ENCODE measurements around the gene NPIPB6.

Gene NPIPB6

DNA sequence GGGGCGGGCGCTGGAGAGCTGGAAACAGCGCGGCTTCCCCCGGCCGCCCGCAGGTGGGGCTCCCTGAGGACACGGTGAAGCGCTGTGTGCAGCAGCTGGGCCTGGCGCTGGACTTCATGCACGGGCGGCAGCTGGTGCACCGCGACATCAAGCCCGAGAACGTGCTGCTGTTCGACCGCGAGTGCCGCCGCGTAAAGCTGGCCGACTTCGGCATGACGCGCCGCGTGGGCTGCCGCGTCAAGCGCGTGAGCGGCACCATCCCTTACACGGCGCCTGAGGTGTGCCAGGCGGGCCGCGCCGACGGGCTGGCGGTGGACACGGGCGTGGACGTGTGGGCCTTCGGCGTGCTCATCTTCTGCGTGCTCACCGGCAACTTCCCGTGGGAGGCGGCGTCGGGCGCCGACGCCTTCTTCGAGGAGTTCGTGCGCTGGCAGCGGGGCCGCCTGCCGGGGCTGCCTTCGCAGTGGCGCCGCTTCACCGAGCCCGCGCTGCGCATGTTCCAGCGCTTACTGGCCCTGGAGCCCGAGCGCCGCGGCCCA lies 43.2 kb downstream of the NPIPB6 start:
- Histone ChIP-seq H3K9me3 (ENCODE audit: control insufficient read depth, insufficient read depth, low read depth, low read length) (no peaks in the 10 kb centered on the region), H3K36me3 (ENCODE audit: control insufficient read depth in 2 of 2, insufficient read depth in 1 of 2, low read length in 2 of 2) (peaks cover 0 to 10% of the 10 kb centered on the region in 2 experiments; a peak in 1 of 3 replicates), H3K4me3 (ENCODE audit: low read depth, low read length) (no peak overlapping the region), H3K27ac (ENCODE audit: extremely low read depth, low read depth, low read length) (no peak overlapping the region), H3K4me1 (ENCODE audit: control insufficient read depth, insufficient read depth, low read length) (no peaks in the 10 kb centered on the region)
- CTCF ChIA-PET: interaction anchor here (11.7 kb wide), 1 partner anchor 40 kb away, joined by 125 read pairs; no protein-coding TSS in a partner anchor
- TF ChIP-seq ZNF239 (tag by site-specific recombination; IDR thresholded peaks at IDR 0.05) (no peak), ZNF324 (tag by site-specific recombination; IDR thresholded peaks at IDR 0.05) (no peak)
- POLR2A ChIA-PET: interaction anchor here (0.8 kb wide), 1 partner anchor 995 kb away, joined by 4 read pairs; no protein-coding TSS in a partner anchor

DNA sequence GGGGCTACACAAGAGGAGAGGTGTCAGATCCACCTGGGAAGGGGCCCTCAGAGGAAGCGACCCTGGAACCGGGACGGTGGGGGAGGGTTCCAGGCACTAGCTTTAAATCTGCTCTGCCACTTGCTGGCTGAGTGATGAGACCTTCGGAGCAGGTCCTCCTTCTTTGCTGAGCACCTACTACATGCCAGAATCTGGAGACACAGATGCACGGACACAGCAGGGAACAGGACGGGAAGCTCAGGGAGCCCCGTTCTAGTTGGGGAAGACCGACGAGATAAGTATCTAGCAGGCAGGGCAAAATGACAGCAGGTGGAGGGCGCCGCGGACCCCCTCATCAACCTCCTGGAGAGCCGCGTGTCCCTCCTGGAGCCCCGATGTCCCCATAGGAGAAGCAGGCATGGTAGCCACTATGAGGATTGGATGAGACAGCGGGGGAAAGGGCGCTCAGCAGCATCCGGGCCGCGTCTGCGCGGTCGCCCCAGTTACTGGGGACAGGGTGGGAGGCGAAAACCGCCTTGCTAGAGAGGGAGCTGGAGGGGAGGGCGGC lies 43.8 kb downstream of the NPIPB6 start:
- CTCF ChIA-PET: interaction anchor here (1.1 to 11.7 kb wide), 3 partner anchors 15 to 39 kb away, joined by 3 to 125 read pairs (median 15); no protein-coding TSS in a partner anchor

DNA sequence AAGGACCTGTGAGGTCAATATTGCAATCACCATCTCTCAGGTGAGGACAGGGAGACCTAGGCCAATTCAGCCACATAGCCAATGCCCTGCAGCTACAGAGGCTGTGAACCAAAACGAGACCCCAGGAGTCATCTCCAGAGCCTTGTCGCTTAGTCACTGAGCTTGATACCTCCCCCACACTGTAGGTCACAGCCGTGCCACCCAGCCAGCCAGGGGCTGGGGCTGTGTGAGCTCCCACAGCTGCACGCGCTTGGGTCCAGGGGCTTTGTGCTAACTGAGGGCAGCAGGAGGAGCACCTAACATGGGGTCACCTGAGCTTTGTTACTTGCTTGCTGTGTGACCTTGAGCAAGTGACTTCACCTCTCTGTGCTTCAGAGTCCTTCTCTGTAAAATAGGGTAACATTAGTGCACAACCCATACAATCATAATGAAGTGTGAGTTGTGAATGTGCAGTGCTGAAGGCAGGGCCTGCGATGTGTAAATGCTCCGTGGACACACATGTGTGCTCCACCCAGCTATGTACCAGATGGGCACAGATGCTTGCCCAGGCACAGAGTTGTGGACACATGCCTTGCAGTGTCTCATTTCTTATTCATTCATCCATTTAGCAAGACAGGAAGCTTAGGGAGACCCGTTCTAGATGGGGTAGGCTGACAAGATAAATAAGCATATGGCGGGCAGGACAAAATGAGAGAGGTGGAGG lies 45.1 kb downstream of the NPIPB6 start:
- POLR2A ChIA-PET: no interaction called here
- H3K4me3 ChIP-seq (ENCODE audit: low read depth, low read length): no peak overlapping the region
- TF ChIP-seq ZNF394 (tag by site-specific recombination; IDR thresholded peaks at IDR 0.05; ENCODE audit: borderline replicate concordance): no peak
- no peak for TF ChIP-seq ZNF248 (tag by site-specific recombination; IDR thresholded peaks at IDR 0.05)
- TF ChIP-seq ZNF792 (tag by site-specific recombination; IDR thresholded peaks at IDR 0.05): no peak
- TF ChIP-seq ZNF768 (tag by site-specific recombination; IDR thresholded peaks at IDR 0.05): peak; percentile 85
- no peaks in the 10 kb centered on the region for H3K4me1 ChIP-seq (ENCODE audit: control insufficient read depth, insufficient read depth, low read length)
- CTCF ChIA-PET: interaction anchor here (1.0 to 11.7 kb wide), 8 partner anchors 9 to 297 kb away, joined by 3 to 125 read pairs (median 10); no protein-coding TSS in a partner anchor
- H3K27ac ChIP-seq (ENCODE audit: extremely low read depth, low read depth, low read length): no peak overlapping the region
- peaks cover 0 to 10% of the 10 kb centered on the region in 2 experiments; a peak in 1 of 3 replicates for H3K36me3 ChIP-seq (ENCODE audit: control insufficient read depth in 2 of 2, insufficient read depth in 1 of 2, low read length in 2 of 2)
- H3K9me3 ChIP-seq (ENCODE audit: control insufficient read depth, insufficient read depth, low read depth, low read length): no peaks in the 10 kb centered on the region

More for the DNA sequence above, 43.8 kb downstream of the NPIPB6 start:
- Histone ChIP-seq H3K4me1 (ENCODE audit: control insufficient read depth, insufficient read depth, low read length) (no peaks in the 10 kb centered on the region), H3K9me3 (ENCODE audit: control insufficient read depth, insufficient read depth, low read depth, low read length) (no peaks in the 10 kb centered on the region), H3K4me3 (ENCODE audit: low read depth, low read length) (no peak overlapping the region), H3K36me3 (ENCODE audit: control insufficient read depth in 2 of 2, insufficient read depth in 1 of 2, low read length in 2 of 2) (peaks cover 0 to 10% of the 10 kb centered on the region in 2 experiments; a peak in 1 of 3 replicates), H3K27ac (ENCODE audit: extremely low read depth, low read depth, low read length) (no peak overlapping the region)
- TF ChIP-seq ZNF664 (tag by site-specific recombination; IDR thresholded peaks at IDR 0.05) (peak; percentile 94), ZFP69B (tag by site-specific recombination; IDR thresholded peaks at IDR 0.05) (no peak)
- POLR2A ChIA-PET: interaction anchor here (0.8 kb wide), 1 partner anchor 995 kb away, joined by 4 read pairs; no protein-coding TSS in a partner anchor

DNA sequence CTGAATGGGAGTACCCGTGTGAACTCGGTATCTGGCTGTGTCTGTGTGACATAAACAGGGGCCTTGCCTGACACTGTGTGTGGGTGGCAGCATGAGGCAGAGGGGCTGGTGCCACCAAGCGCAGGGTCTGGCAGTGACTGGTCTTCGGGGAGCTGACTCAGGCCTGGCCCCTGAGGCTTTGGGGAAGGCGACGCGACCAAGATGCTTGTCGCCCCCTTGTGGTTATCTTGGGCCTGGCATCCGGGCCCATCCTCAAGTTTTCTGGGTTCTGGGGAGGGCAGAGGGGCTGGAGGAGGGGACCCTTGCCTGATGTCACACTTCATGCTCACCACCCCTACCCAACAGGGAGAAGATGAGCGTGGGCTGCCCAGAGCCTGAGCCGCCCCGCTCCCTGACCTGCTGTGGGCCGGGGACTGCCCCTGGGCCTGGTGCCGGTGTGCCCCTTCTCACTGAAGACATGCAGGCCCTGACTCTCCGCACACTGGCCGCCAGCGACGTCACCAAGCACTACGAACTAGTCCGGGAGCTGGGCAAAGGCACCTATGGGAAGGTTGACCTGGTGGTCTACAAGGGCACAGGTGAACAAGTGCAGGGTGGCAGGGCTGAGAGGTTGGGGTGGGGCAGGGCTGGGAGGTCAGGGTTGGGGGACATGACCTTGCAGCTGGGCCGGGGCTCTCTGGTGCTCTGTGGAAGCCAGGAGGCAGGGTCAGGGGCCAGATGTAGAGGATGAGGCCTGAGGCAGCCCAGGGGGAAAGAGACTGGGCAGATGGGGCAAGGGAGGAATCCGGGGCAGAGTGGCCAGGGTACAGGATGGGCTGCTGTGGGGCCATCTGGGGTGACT lies 46.0 kb downstream of the NPIPB6 start:
- ChIA-PET CTCF (interaction anchor here (0.6 to 11.7 kb wide), 14 partner anchors 8 to 1166 kb away, joined by 3 to 125 read pairs (median 3); no protein-coding TSS in a partner anchor), POLR2A (no interaction called here)
- no peak overlapping the region for H3K27ac ChIP-seq (ENCODE audit: extremely low read depth, low read depth, low read length)
- H3K4me1 ChIP-seq (ENCODE audit: control insufficient read depth, insufficient read depth, low read length): no peaks in the 10 kb centered on the region
- H3K4me3 ChIP-seq (ENCODE audit: low read depth, low read length): no peak overlapping the region
- peaks cover 0 to 10% of the 10 kb centered on the region in 2 experiments; a peak in 1 of 3 replicates for H3K36me3 ChIP-seq (ENCODE audit: control insufficient read depth in 2 of 2, insufficient read depth in 1 of 2, low read length in 2 of 2)
- H3K9me3 ChIP-seq (ENCODE audit: control insufficient read depth, insufficient read depth, low read depth, low read length): no peaks in the 10 kb centered on the region
- TF ChIP-seq ZNF600 (tag by site-specific recombination; IDR thresholded peaks at IDR 0.05): peak; percentile 52
- no peak for TF ChIP-seq ZNF473 (tag by site-specific recombination; IDR thresholded peaks at IDR 0.05)
- TF ChIP-seq ZIC2 (tag by site-specific recombination; IDR thresholded peaks at IDR 0.05): peak; percentile 64
- TF ChIP-seq GLI2 (tag by site-specific recombination; IDR thresholded peaks at IDR 0.05; ENCODE audit: borderline replicate concordance, low read depth): no peak
- TF ChIP-seq ZNF654 (tag by site-specific recombination; IDR thresholded peaks at IDR 0.05; ENCODE audit: low read depth): peak; percentile 55
- no peak for TF ChIP-seq SALL2 (tag by site-specific recombination; IDR thresholded peaks at IDR 0.05; ENCODE audit: borderline replicate concordance)
- TF ChIP-seq ZBTB17 (tag by site-specific recombination; IDR thresholded peaks at IDR 0.05): 0 out of 2 replicates have a peak, but pooled peaks have one; percentile 37
- TF ChIP-seq ZNF2 (tag by site-specific recombination; IDR thresholded peaks at IDR 0.05): peak; percentile 49; the same call in 1 of the 2 replicates
- 0 out of 2 replicates have a peak, but pooled peaks have one; percentile 19 for TF ChIP-seq ZNF660 (tag by site-specific recombination; IDR thresholded peaks at IDR 0.05)
- peak; percentile 68 for TF ChIP-seq ZFHX2 (tag by site-specific recombination; conservative IDR thresholded peaks at IDR 0.05)
- TF ChIP-seq, protein P1, sequence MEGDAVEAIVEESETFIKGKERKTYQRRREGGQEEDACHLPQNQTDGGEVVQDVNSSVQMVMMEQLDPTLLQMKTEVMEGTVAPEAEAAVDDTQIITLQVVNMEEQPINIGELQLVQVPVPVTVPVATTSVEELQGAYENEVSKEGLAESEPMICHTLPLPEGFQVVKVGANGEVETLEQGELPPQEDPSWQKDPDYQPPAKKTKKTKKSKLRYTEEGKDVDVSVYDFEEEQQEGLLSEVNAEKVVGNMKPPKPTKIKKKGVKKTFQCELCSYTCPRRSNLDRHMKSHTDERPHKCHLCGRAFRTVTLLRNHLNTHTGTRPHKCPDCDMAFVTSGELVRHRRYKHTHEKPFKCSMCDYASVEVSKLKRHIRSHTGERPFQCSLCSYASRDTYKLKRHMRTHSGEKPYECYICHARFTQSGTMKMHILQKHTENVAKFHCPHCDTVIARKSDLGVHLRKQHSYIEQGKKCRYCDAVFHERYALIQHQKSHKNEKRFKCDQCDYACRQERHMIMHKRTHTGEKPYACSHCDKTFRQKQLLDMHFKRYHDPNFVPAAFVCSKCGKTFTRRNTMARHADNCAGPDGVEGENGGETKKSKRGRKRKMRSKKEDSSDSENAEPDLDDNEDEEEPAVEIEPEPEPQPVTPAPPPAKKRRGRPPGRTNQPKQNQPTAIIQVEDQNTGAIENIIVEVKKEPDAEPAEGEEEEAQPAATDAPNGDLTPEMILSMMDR (tag by site-specific recombination; IDR thresholded peaks at IDR 0.05): peak; percentile 87
- TF ChIP-seq ZNF19 (tag by site-specific recombination; IDR thresholded peaks at IDR 0.05; ENCODE audit: low read depth): no peak
- TF ChIP-seq ZBTB48 (tag by site-specific recombination; IDR thresholded peaks at IDR 0.05): peak; percentile 48
- TF ChIP-seq, protein P2, sequence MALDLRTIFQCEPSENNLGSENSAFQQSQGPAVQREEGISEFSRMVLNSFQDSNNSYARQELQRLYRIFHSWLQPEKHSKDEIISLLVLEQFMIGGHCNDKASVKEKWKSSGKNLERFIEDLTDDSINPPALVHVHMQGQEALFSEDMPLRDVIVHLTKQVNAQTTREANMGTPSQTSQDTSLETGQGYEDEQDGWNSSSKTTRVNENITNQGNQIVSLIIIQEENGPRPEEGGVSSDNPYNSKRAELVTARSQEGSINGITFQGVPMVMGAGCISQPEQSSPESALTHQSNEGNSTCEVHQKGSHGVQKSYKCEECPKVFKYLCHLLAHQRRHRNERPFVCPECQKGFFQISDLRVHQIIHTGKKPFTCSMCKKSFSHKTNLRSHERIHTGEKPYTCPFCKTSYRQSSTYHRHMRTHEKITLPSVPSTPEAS (tag by site-specific recombination; IDR thresholded peaks at IDR 0.05): no peak

Measured in HEK293 (cell line).